B cell (primary cell): ENCODE measurements around the gene RCBTB2. TPM values are rescaled to one million over a fixed set of nuclear protein-coding genes. Genes with fewer than 3 reads are reported as not detected.

ENCODE experiments used
- ATAC-seq: fragments of 200-7000 bp; cut with Tn5 transposase; one replicate; pipeline ENCODE4 v1.10.0; 2021; ENCODE audit warnings: low read depth, mild to moderate bottlenecking, moderate number of reproducible peaks, moderate library complexity
- CTCF ChIA-PET: fragments of 350-600 bp; sonication (Branson Sonifier 250); formaldehyde crosslinking; loops from one replicate; lab custom pipeline; 2021; ENCODE audit warnings: antibody characterized with exemption, inconsistent platforms; lab: Charles Lee
- POLR2A ChIA-PET: fragments of 350-600 bp; sonication (Branson Sonifier 250); formaldehyde crosslinking; loops from one replicate; lab custom pipeline; 2021; ENCODE audit warnings: antibody characterized with exemption; lab: Charles Lee
- DNase-seq: peaks from one replicate; pipeline ENCODE4 v3.0.0; 2013
- H2AFZ ChIP-seq: 2 replicates; pipeline ENCODE4 v1.6.1; 2012; ENCODE audit warnings: mild to moderate bottlenecking, low read depth, low read length; ENCODE audit not compliant: insufficient read depth, poor library complexity, severe bottlenecking
- H3K27ac ChIP-seq, 2 donors: 1 replicate in 1 of 2; 2 replicates in 1 of 2; pipeline ENCODE4 v1.5.1; 2012 to 2013; ENCODE audit warnings: low read length in 2 of 2, mild to moderate bottlenecking in 2 of 2, moderate library complexity in 1 of 2
- H3K27me3 ChIP-seq, 4 experiments: fragments of 200-600 bp in 1 of 4; sonication (generic) in 1 of 4; replicated peaks in 1 of 4; 1 replicate in 2 of 4; 2 replicates in 2 of 4; pipeline versions ENCODE4 v1.6.1 to v1.7.0; 2013 to 2016; ENCODE audit warnings: low read length in 3 of 4, mild to moderate bottlenecking in 2 of 4, mixed read lengths in 1 of 4, moderate library complexity in 1 of 4; ENCODE audit not compliant: insufficient read depth in 4 of 4, control insufficient read depth in 3 of 4; ENCODE audit errors: control extremely low read depth in 1 of 4
- H3K36me3 ChIP-seq, 2 experiments: replicated peaks in 1 of 2; 1 replicate in 1 of 2; 2 replicates in 1 of 2; pipeline versions ENCODE4 v1.6.1 to v1.7.1; 2013; ENCODE audit warnings: low read length in 1 of 2; ENCODE audit not compliant: insufficient read depth in 2 of 2, control insufficient read depth in 1 of 2; ENCODE audit errors: control extremely low read depth in 1 of 2, extremely low read depth in 1 of 2
- H3K4me1 ChIP-seq, 2 donors: fragments of 200-600 bp in 1 of 2; sonication (generic) in 1 of 2; 1 replicate in 1 of 2; 2 replicates in 1 of 2; pipeline versions ENCODE4 v1.5.1 to v1.6.1; 2013 to 2017; ENCODE audit warnings: low read length in 2 of 2; ENCODE audit not compliant: control insufficient read depth in 2 of 2, insufficient read depth in 2 of 2
- H3K4me2 ChIP-seq: replicated peaks from 2 replicates; pipeline ENCODE3; 2012; ENCODE audit warnings: mild to moderate bottlenecking, low read depth, low read length; ENCODE audit not compliant: poor library complexity, severe bottlenecking
- H3K4me3 ChIP-seq, 5 experiments: fragments of 200-600 bp in 1 of 5; sonication (generic) in 1 of 5; 1 replicate in 3 of 5; 2 replicates in 2 of 5; pipeline versions ENCODE4 v1.5.1 to v1.7.0; 2011 to 2016; ENCODE audit warnings: low read length in 4 of 5, mild to moderate bottlenecking in 4 of 5, low read depth in 2 of 5, control low read depth in 1 of 5, moderate library complexity in 1 of 5; ENCODE audit not compliant: insufficient read depth in 1 of 5; ENCODE audit errors: control extremely low read depth in 1 of 5, extremely low read depth in 1 of 5
- H3K79me2 ChIP-seq: fragments of 200-600 bp; sonication (generic); one replicate; pipeline ENCODE4 v1.6.0; 2016; ENCODE audit warnings: low read length; ENCODE audit not compliant: control insufficient read depth, insufficient read depth
- H3K9ac ChIP-seq: fragments of 200-600 bp; sonication (generic); 2 replicates; pipeline ENCODE4 v1.6.1; 2017; ENCODE audit warnings: mild to moderate bottlenecking, low read length, moderate library complexity
- H3K9me3 ChIP-seq, 3 donors: one replicate each; pipeline versions ENCODE4 v1.6.1 to v1.7.1; 2013; ENCODE audit warnings: low read length in 2 of 3; ENCODE audit not compliant: control insufficient read depth in 2 of 3, insufficient read depth in 1 of 3; ENCODE audit errors: control extremely low read depth in 1 of 3
- H4K20me1 ChIP-seq: 2 replicates; pipeline ENCODE4 v1.6.0; 2012; ENCODE audit warnings: mild to moderate bottlenecking, low read length; ENCODE audit not compliant: insufficient read depth, control insufficient read depth, poor library complexity, severe bottlenecking
- H3K27ac Mint-ChIP-seq: one replicate; pipeline ENCODE4 v1.8.0; 2021; ENCODE audit warnings: mixed read lengths
- H3K27me3 Mint-ChIP-seq: one replicate; pipeline ENCODE4 v1.8.0; 2021; ENCODE audit warnings: mixed read lengths
- H3K4me1 Mint-ChIP-seq: one replicate; pipeline ENCODE4 v1.8.0; 2021; ENCODE audit warnings: mixed read lengths
- H3K4me3 Mint-ChIP-seq: one replicate; pipeline ENCODE4 v1.8.0; 2021; ENCODE audit warnings: mixed read lengths
- H3K9me3 Mint-ChIP-seq: one replicate; pipeline ENCODE4 v1.8.0; 2022; ENCODE audit warnings: mixed read lengths; ENCODE audit not compliant: insufficient read depth
- EZH2 ChIP-seq: IDR thresholded peaks from 2 replicates; pipeline ENCODE4 v1.6.1; 2012; ENCODE audit warnings: borderline replicate concordance, low read depth, mild to moderate bottlenecking, moderate library complexity, low read length; ENCODE audit not compliant: insufficient read depth, poor library complexity, severe bottlenecking
- WGBS: methylation state at CpG from one replicate; pipeline ENCODE4 v1.1.5; 2013; ENCODE audit warnings: missing lambda C conversion rate; ENCODE audit not compliant: insufficient coverage; 5-methylcytosine and 5-hydroxymethylcytosine counted together
- intact Hi-C: fragments of 100-400 bp; cut with micrococcal nuclease; formaldehyde crosslinking; loops from one replicate; pipeline ENCODE4 v1.10.0; 2022
- polyA plus RNA-seq: library from polyadenylated mRNA; depleted of rRNA; stranded (reverse); fragments of >200 nt; gene quantifications from 2 replicates; pipeline ENCODE4 v1.2.3, GENCODE V29; 2012
- total RNA-seq, 2 donors: library from RNA; stranded (reverse); fragments of 120-200 nt in 1 of 2; gene quantifications; 1 replicate in 1 of 2; 2 replicates in 1 of 2; pipeline versions ENCODE4 v1.2.3 to v1.2.4, GENCODE V29; 2013 to 2022
- TF ChIP-seq, protein P1 (sequence below): fragments of 200-600 bp; IDR thresholded peaks from one replicate; pipeline ENCODE4 v1.8.0; 2022; ENCODE audit warnings: antibody characterized with exemption, mild to moderate bottlenecking

Gene RCBTB2
- total and polyA plus RNA-seq, 2 donors (not counting 1 experiment from before 2014, with no cell fraction given), result 1.4 to 2.7 TPM

DNA sequence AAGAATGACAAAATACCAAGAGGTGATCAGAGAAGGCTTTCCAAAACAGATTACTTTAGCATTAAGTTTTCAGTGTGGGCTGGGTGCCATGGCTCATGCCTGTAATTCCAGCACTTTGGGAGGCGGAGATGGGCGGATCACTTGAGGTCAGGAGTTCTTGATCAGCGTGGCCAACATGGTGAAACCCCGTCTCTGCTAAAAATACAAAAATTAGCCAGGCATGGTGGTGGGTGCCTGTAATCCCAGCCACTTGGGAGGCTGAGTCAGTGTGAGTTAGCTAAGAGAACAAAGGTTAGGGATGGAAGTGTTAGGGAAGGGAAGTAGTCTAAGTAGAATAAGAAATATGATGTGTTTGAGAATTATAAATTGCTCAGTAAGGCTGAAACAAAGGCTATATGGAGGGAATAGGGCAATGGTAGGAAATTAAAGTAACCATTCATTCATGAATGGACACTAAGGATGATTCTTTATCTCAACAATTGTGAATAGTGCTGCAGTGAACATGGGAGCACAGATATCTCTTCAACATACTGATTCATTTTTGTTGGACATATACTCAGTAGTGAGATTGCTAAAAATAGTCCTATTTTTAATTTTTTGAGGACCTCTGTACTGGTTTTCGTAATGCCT, 3.9 kb upstream of the RCBTB2 start:
- CTCF ChIA-PET, result no interaction called here
- ATAC-seq (no peak), DNase-seq (no peak)
- Mint-ChIP-seq H3K27ac (no peak overlapping the region), H3K4me3 (no peak overlapping the region), H3K9me3 (peaks cover 3% of the 10 kb centered on the region), H3K4me1 (peaks cover 15% of the 10 kb centered on the region), H3K27me3 (peaks cover 43% of the 10 kb centered on the region)
- no peak overlapping the region for H3K9ac ChIP-seq
- WGBS, result 85% methylated on average over 4 of the region's 5 CpGs
- H3K36me3 ChIP-seq, result no peaks in the 10 kb centered on the region
- H2AFZ ChIP-seq, result no peak overlapping the region
- peaks cover 0 to 32% (median 23%) of the 10 kb centered on the region in 4 experiments for H3K27me3 ChIP-seq
- intact Hi-C loops, result no loop called here
- H3K9me3 ChIP-seq, result peaks cover 0 to 7% (median 5%) of the 10 kb centered on the region in 3 donors
- no peak for TF ChIP-seq EZH2
- TF ChIP-seq, protein P1, sequence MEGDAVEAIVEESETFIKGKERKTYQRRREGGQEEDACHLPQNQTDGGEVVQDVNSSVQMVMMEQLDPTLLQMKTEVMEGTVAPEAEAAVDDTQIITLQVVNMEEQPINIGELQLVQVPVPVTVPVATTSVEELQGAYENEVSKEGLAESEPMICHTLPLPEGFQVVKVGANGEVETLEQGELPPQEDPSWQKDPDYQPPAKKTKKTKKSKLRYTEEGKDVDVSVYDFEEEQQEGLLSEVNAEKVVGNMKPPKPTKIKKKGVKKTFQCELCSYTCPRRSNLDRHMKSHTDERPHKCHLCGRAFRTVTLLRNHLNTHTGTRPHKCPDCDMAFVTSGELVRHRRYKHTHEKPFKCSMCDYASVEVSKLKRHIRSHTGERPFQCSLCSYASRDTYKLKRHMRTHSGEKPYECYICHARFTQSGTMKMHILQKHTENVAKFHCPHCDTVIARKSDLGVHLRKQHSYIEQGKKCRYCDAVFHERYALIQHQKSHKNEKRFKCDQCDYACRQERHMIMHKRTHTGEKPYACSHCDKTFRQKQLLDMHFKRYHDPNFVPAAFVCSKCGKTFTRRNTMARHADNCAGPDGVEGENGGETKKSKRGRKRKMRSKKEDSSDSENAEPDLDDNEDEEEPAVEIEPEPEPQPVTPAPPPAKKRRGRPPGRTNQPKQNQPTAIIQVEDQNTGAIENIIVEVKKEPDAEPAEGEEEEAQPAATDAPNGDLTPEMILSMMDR, result no peak
- H3K4me2 ChIP-seq, result no peak overlapping the region
- no peak overlapping the region for H3K4me3 ChIP-seq
- no peak overlapping the region for H3K27ac ChIP-seq
- POLR2A ChIA-PET, result no interaction called here
- peaks cover 9 to 13% of the 10 kb centered on the region in 2 donors for H3K4me1 ChIP-seq
- no peaks in the 10 kb centered on the region for H4K20me1 ChIP-seq
- no peaks in the 10 kb centered on the region for H3K79me2 ChIP-seq

DNA sequence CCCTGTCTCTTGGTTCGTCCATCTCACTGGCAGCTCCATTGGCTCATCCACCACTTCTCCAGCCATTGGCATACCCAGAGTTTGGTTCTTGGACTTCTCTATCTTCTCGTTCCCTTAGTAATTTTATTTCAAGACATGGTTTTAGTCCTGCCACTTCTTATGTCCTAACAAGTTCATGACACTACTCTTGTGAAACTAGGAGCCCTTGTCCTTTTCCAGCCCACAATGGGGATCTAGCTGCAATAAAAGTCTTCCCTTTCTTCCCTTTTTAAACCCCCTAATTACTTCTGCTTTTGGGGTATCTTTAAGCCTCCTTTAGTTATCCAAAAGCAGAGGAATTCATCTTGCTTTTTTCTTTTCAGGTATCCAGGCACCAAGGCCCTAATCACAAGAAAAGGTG, 2.9 kb upstream of the RCBTB2 start:
- Histone ChIP-seq H3K9me3 (peaks cover 0 to 7% (median 5%) of the 10 kb centered on the region in 3 donors), H3K9ac (no peak overlapping the region), H3K4me2 (no peak overlapping the region), H2AFZ (no peak overlapping the region), H3K4me1 (peaks cover 19 to 22% of the 10 kb centered on the region in 2 donors), H4K20me1 (no peaks in the 10 kb centered on the region), H3K27me3 (peaks cover 0 to 31% (median 19%) of the 10 kb centered on the region in 4 experiments), H3K27ac (no peak overlapping the region), H3K36me3 (no peaks in the 10 kb centered on the region), H3K4me3 (no peak overlapping the region), H3K79me2 (no peaks in the 10 kb centered on the region)
- WGBS, result 96% methylated on average over 2 of the region's 2 CpGs
- H3K9me3 Mint-ChIP-seq, result peaks cover 3% of the 10 kb centered on the region
- H3K27ac Mint-ChIP-seq, result no peak overlapping the region
- CTCF ChIA-PET, result interaction anchor here (1.3 kb wide), 1 partner anchor 10 kb away, joined by 3 read pairs; no protein-coding TSS in a partner anchor
- no peak overlapping the region for H3K4me3 Mint-ChIP-seq
- no peak for DNase-seq
- intact Hi-C loops, result no loop called here
- H3K27me3 Mint-ChIP-seq, result peaks cover 36% of the 10 kb centered on the region
- ATAC-seq, result no peak
- H3K4me1 Mint-ChIP-seq, result peaks cover 25% of the 10 kb centered on the region
- TF ChIP-seq EZH2, result no peak
- TF ChIP-seq, protein P1, result no peak
- POLR2A ChIA-PET, result no interaction called here
